GM12878 (cell line): ENCODE measurements around the gene CCDC102B. TPM values are rescaled to one million over a fixed set of nuclear protein-coding genes. Genes with fewer than 3 reads are reported as not detected.

Experiments
- ATAC-seq: fragments of 200-7000 bp; cut with Tn5 transposase; 3 replicates; pipeline ENCODE4 v1.9.1; 2020; ENCODE audit warnings: mild to moderate bottlenecking, moderate library complexity
- BruUV-seq: library from RNA; stranded (reverse); fragments of 400-500 nt; replicated peaks from 2 replicates; lab custom pipeline; 2021; lab: Mats Ljungman, UMichigan
- CTCF ChIA-PET: fragments of 300-600 bp; sonication (Branson Sonifier 250); formaldehyde crosslinking; extraction: SDS; loops from one replicate; lab custom pipeline; 2021; ENCODE audit warnings: inconsistent platforms; lab: Yijun Ruan, JAX
- POLR2A ChIA-PET: fragments of 350-600 bp; formaldehyde crosslinking; extraction: SDS; loops from one replicate; lab custom pipeline; 2021; ENCODE audit warnings: inconsistent platforms; lab: Charles Lee
- RAD21 ChIA-PET: fragments of 300-600 bp; sonication (Branson Sonifier 250); formaldehyde crosslinking; loops from one replicate; lab custom pipeline; 2023; ENCODE audit warnings: antibody characterized with exemption; ENCODE audit not compliant: unreplicated experiment; lab: Charles Lee
- SMC1A ChIA-PET: fragments of 300-600 bp; sonication (Branson Sonifier 250); formaldehyde crosslinking; loops from one replicate; lab custom pipeline; 2023; ENCODE audit not compliant: unreplicated experiment, uncharacterized antibody; lab: Charles Lee
- DNase-seq: peaks from one replicate; pipeline ENCODE4 v3.0.0-alpha.2; 2011; ENCODE audit warnings: low read depth, low spot score
- FAIRE-seq: peaks from 3 replicates; lab custom pipeline; 2011; peaks lifted over from hg19 to GRCh38; lab: Jason Lieb, UNC
- H2AFZ ChIP-seq: 2 replicates; pipeline ENCODE4 v1.6.0; 2011; ENCODE audit warnings: low read depth, low read length, control low read depth; ENCODE audit not compliant: control insufficient read depth
- H3K27ac ChIP-seq: 2 replicates; pipeline ENCODE4 v1.5.1; 2011; ENCODE audit warnings: control low read depth; ENCODE audit not compliant: control insufficient read depth, insufficient read depth
- H3K27me3 ChIP-seq, 2 experiments: replicated peaks in 1 of 2; 2 replicates each; pipeline versions ENCODE4 v1.6.0 to v1.6.1; 2011; ENCODE audit warnings: low read length in 1 of 2; ENCODE audit not compliant: control insufficient read depth in 2 of 2, insufficient read depth in 2 of 2
- H3K36me3 ChIP-seq, 2 experiments: 2 replicates each; pipeline ENCODE4 v1.5.1; 2011; ENCODE audit warnings: low read length in 1 of 2; ENCODE audit not compliant: control insufficient read depth in 2 of 2, insufficient read depth in 2 of 2
- H3K4me1 ChIP-seq: 2 replicates; pipeline ENCODE4 v1.6.1; 2011; ENCODE audit warnings: mild to moderate bottlenecking, low read length, moderate library complexity, mixed read lengths; ENCODE audit not compliant: control insufficient read depth, insufficient read depth
- H3K4me2 ChIP-seq: 2 replicates; pipeline ENCODE4 v1.6.0; 2011; ENCODE audit warnings: control low read depth; ENCODE audit not compliant: control insufficient read depth, insufficient read depth
- H3K4me3 ChIP-seq: fragments of 200-600 bp; sonication (generic); 2 replicates; pipeline ENCODE4 v1.5.1; 2016
- H3K79me2 ChIP-seq: 2 replicates; pipeline ENCODE4 v1.6.0; 2011; ENCODE audit warnings: low read length; ENCODE audit not compliant: control insufficient read depth, insufficient read depth
- H3K9ac ChIP-seq: 2 replicates; pipeline ENCODE4 v1.8.0; 2011; ENCODE audit warnings: low read length, control low read depth, mixed read lengths; ENCODE audit not compliant: control insufficient read depth, insufficient read depth
- H3K9me3 ChIP-seq: replicated peaks from 3 replicates; pipeline ENCODE4 v1.5.1; 2011; ENCODE audit warnings: mild to moderate bottlenecking, low read length; ENCODE audit not compliant: control insufficient read depth, insufficient read depth
- H4K20me1 ChIP-seq: 2 replicates; pipeline ENCODE4 v1.6.0; 2011; ENCODE audit not compliant: control insufficient read depth, insufficient read depth
- CHD4 ChIP-seq: fragments of 200-600 bp; sonication (generic); IDR thresholded peaks from 2 replicates; pipeline ENCODE4 v1.6.1; 2016; ENCODE audit warnings: mild to moderate bottlenecking
- ESRRA ChIP-seq: IDR thresholded peaks from 2 replicates; pipeline ENCODE4 v1.6.1; 2012; ENCODE audit warnings: mild to moderate bottlenecking, low read length, improper control_type of control experiment
- RFX5 ChIP-seq: IDR thresholded peaks from 2 replicates; pipeline ENCODE4 v1.6.1; 2011; ENCODE audit warnings: low read depth, low read length, improper control_type of control experiment
- SMC3 ChIP-seq: IDR thresholded peaks from 2 replicates; pipeline ENCODE4 v1.6.1; 2011; ENCODE audit warnings: low read length, improper control_type of control experiment, borderline replicate concordance
- STAT3 ChIP-seq: IDR thresholded peaks from 2 replicates; pipeline ENCODE4 v1.6.1; 2011; ENCODE audit warnings: low read depth, low read length, improper control_type of control experiment
- WGBS: methylation state at CpG from one replicate; pipeline ENCODE4 v1.1.6; 2016; ENCODE audit warnings: low lambda C conversion rate; ENCODE audit not compliant: insufficient replicate concordance, insufficient coverage; ENCODE audit errors: missing lambda C conversion rate; 5-methylcytosine and 5-hydroxymethylcytosine counted together
- in situ Hi-C: fragments of 300-500 bp; cut with MboI; formaldehyde crosslinking; loops from 9 replicates; pipeline ENCODE4 v1.14.3; 2018; ENCODE audit warnings: mixed read lengths
- intact Hi-C: fragments of 100-400 bp; cut with micrococcal nuclease; formaldehyde crosslinking; loops from one replicate; pipeline ENCODE4 v1.14.2; 2022; ENCODE audit not compliant: unreplicated experiment
- polyA plus RNA-seq, 11 experiments: library from polyadenylated mRNA; depleted of rRNA in 4 of 11; unstranded in 6 of 11; stranded (reverse) in 5 of 11; fragments of >200 nt; fragmentation: Nextera tagmentation in 4 of 11; fragmentation: Illumina TruSeq in 1 of 11; extraction: Ambion mirVana in 4 of 11; extraction: Trizol in 1 of 11; gene quantifications; 1 replicate in 1 of 11; 2 replicates in 10 of 11; pipeline versions ENCODE4 v1.2.1 to v1.2.3, GENCODE V29; 2011 to 2016; ENCODE audit warnings: inconsistent platforms in 2 of 11, missing spikeins in 2 of 11, low read depth in 1 of 11
- total RNA-seq, 4 experiments: library from RNA; depleted of rRNA in 3 of 4; stranded (reverse); fragments of >200 nt in 3 of 4; fragmentation: Illumina TruSeq in 1 of 4; extraction: Trizol in 1 of 4; gene quantifications; 2 replicates each; pipeline versions ENCODE4 v1.2.1 to v1.2.3, GENCODE V29; 2013 to 2021
- TF ChIP-seq, protein P1 (sequence below): fragments of 450-650 bp; IDR thresholded peaks from 2 replicates; pipeline ENCODE4 v1.6.1; 2017; ENCODE audit warnings: antibody characterized with exemption, mild to moderate bottlenecking, moderate library complexity
- TF ChIP-seq, protein P2 (sequence below): fragments of 450-650 bp; IDR thresholded peaks from 2 replicates; pipeline ENCODE4 v1.6.1; 2017; ENCODE audit warnings: borderline replicate concordance
- TF ChIP-seq, protein P3 (sequence below): IDR thresholded peaks from 2 replicates; pipeline ENCODE4 v1.6.1; 2011; ENCODE audit warnings: low read depth, low read length, improper control_type of control experiment, borderline replicate concordance
- TF ChIP-seq, protein P4 (sequence below): IDR thresholded peaks from 2 replicates; pipeline ENCODE4 v1.6.1; 2012; ENCODE audit warnings: mild to moderate bottlenecking, low read depth, low read length
- TF ChIP-seq, protein P5 (sequence below): IDR thresholded peaks from 2 replicates; pipeline ENCODE4 v1.6.1; 2012; ENCODE audit warnings: improper control_type of control experiment, low read depth, low read length; ENCODE audit not compliant: insufficient replicate concordance

Gene CCDC102B
- total and polyA plus RNA-seq, 10 of the 15 experiments (the other 5 are each of a cell fraction or from before 2014, with no cell fraction given): 2.7 to 4.7 (median 3.3) TPM

DNA sequence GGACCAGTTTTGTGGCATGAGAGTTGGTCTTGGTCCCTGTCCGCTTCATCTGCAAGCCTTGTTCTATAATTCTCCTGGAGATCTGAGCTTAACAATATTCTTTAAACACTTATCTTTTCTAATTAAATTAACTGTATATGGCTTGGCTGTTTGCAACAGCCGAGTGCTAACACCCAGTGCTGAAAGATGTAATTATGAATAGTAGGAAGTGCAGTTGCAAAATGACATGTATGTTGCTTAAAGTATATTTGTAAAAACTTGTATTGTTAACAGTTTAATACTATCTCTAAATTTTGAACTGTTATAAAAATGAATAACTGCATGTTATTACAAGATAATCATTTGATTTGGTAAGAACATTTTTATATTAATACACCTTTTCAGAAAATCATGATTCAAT is 45.1 kb downstream of the CCDC102B start:
- BruUV-seq: no TSS peak
- ChIA-PET POLR2A (no interaction called here), CTCF (no interaction called here), SMC1A (interaction anchor here (1.1 kb wide), 1 partner anchor 1244 kb away, joined by 3 read pairs; no protein-coding TSS in a partner anchor), RAD21 (no interaction called here)
- H3K4me2 ChIP-seq: no peak overlapping the region
- no peaks in the 10 kb centered on the region for H3K4me1 ChIP-seq
- no peak overlapping the region for H3K4me3 ChIP-seq
- H3K36me3 ChIP-seq: no peaks in the 10 kb centered on the region
- no peaks in the 10 kb centered on the region for H3K9me3 ChIP-seq
- FAIRE-seq (no peak), DNase-seq (no peak), ATAC-seq (no peak)
- no peaks in the 10 kb centered on the region for H4K20me1 ChIP-seq
- intact Hi-C loops: no loop called here
- H3K27ac ChIP-seq: no peak overlapping the region
- no peaks in the 10 kb centered on the region for H3K79me2 ChIP-seq
- in situ Hi-C loops: loop anchor here (10.0 kb wide), 2 partner anchors 1252 to 1602 kb away; no protein-coding TSS in a partner anchor
- no peak overlapping the region for H3K9ac ChIP-seq
- WGBS: 14% methylated on average over 2 of the region's 2 CpGs
- H3K27me3 ChIP-seq: no peaks in the 10 kb centered on the region
- no peak overlapping the region for H2AFZ ChIP-seq
- TF ChIP-seq RFX5: no peak
- TF ChIP-seq, protein P1, sequence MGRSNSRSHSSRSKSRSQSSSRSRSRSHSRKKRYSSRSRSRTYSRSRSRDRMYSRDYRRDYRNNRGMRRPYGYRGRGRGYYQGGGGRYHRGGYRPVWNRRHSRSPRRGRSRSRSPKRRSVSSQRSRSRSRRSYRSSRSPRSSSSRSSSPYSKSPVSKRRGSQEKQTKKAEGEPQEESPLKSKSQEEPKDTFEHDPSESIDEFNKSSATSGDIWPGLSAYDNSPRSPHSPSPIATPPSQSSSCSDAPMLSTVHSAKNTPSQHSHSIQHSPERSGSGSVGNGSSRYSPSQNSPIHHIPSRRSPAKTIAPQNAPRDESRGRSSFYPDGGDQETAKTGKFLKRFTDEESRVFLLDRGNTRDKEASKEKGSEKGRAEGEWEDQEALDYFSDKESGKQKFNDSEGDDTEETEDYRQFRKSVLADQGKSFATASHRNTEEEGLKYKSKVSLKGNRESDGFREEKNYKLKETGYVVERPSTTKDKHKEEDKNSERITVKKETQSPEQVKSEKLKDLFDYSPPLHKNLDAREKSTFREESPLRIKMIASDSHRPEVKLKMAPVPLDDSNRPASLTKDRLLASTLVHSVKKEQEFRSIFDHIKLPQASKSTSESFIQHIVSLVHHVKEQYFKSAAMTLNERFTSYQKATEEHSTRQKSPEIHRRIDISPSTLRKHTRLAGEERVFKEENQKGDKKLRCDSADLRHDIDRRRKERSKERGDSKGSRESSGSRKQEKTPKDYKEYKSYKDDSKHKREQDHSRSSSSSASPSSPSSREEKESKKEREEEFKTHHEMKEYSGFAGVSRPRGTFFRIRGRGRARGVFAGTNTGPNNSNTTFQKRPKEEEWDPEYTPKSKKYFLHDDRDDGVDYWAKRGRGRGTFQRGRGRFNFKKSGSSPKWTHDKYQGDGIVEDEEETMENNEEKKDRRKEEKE: no peak
- TF ChIP-seq, protein P2, sequence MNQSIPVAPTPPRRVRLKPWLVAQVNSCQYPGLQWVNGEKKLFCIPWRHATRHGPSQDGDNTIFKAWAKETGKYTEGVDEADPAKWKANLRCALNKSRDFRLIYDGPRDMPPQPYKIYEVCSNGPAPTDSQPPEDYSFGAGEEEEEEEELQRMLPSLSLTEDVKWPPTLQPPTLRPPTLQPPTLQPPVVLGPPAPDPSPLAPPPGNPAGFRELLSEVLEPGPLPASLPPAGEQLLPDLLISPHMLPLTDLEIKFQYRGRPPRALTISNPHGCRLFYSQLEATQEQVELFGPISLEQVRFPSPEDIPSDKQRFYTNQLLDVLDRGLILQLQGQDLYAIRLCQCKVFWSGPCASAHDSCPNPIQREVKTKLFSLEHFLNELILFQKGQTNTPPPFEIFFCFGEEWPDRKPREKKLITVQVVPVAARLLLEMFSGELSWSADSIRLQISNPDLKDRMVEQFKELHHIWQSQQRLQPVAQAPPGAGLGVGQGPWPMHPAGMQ: no peak
- TF ChIP-seq, protein P3, sequence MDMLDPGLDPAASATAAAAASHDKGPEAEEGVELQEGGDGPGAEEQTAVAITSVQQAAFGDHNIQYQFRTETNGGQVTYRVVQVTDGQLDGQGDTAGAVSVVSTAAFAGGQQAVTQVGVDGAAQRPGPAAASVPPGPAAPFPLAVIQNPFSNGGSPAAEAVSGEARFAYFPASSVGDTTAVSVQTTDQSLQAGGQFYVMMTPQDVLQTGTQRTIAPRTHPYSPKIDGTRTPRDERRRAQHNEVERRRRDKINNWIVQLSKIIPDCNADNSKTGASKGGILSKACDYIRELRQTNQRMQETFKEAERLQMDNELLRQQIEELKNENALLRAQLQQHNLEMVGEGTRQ: no peak
- TF ChIP-seq SMC3: no peak
- no peak for TF ChIP-seq CHD4
- TF ChIP-seq, protein P4, sequence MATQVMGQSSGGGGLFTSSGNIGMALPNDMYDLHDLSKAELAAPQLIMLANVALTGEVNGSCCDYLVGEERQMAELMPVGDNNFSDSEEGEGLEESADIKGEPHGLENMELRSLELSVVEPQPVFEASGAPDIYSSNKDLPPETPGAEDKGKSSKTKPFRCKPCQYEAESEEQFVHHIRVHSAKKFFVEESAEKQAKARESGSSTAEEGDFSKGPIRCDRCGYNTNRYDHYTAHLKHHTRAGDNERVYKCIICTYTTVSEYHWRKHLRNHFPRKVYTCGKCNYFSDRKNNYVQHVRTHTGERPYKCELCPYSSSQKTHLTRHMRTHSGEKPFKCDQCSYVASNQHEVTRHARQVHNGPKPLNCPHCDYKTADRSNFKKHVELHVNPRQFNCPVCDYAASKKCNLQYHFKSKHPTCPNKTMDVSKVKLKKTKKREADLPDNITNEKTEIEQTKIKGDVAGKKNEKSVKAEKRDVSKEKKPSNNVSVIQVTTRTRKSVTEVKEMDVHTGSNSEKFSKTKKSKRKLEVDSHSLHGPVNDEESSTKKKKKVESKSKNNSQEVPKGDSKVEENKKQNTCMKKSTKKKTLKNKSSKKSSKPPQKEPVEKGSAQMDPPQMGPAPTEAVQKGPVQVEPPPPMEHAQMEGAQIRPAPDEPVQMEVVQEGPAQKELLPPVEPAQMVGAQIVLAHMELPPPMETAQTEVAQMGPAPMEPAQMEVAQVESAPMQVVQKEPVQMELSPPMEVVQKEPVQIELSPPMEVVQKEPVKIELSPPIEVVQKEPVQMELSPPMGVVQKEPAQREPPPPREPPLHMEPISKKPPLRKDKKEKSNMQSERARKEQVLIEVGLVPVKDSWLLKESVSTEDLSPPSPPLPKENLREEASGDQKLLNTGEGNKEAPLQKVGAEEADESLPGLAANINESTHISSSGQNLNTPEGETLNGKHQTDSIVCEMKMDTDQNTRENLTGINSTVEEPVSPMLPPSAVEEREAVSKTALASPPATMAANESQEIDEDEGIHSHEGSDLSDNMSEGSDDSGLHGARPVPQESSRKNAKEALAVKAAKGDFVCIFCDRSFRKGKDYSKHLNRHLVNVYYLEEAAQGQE: no peak
- TF ChIP-seq, protein P5, sequence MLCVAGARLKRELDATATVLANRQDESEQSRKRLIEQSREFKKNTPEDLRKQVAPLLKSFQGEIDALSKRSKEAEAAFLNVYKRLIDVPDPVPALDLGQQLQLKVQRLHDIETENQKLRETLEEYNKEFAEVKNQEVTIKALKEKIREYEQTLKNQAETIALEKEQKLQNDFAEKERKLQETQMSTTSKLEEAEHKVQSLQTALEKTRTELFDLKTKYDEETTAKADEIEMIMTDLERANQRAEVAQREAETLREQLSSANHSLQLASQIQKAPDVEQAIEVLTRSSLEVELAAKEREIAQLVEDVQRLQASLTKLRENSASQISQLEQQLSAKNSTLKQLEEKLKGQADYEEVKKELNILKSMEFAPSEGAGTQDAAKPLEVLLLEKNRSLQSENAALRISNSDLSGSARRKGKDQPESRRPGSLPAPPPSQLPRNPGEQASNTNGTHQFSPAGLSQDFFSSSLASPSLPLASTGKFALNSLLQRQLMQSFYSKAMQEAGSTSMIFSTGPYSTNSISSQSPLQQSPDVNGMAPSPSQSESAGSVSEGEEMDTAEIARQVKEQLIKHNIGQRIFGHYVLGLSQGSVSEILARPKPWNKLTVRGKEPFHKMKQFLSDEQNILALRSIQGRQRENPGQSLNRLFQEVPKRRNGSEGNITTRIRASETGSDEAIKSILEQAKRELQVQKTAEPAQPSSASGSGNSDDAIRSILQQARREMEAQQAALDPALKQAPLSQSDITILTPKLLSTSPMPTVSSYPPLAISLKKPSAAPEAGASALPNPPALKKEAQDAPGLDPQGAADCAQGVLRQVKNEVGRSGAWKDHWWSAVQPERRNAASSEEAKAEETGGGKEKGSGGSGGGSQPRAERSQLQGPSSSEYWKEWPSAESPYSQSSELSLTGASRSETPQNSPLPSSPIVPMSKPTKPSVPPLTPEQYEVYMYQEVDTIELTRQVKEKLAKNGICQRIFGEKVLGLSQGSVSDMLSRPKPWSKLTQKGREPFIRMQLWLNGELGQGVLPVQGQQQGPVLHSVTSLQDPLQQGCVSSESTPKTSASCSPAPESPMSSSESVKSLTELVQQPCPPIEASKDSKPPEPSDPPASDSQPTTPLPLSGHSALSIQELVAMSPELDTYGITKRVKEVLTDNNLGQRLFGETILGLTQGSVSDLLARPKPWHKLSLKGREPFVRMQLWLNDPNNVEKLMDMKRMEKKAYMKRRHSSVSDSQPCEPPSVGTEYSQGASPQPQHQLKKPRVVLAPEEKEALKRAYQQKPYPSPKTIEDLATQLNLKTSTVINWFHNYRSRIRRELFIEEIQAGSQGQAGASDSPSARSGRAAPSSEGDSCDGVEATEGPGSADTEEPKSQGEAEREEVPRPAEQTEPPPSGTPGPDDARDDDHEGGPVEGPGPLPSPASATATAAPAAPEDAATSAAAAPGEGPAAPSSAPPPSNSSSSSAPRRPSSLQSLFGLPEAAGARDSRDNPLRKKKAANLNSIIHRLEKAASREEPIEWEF: no peak
- TF ChIP-seq ESRRA: no peak
- TF ChIP-seq STAT3: no peak
